ENCODE data around the gene RGS7BP. TPM values are rescaled to one million over a fixed set of nuclear protein-coding genes. Genes with fewer than 3 reads are reported as not detected.

Gene RGS7BP
- 10 to 100 TPM in 5 of 9 donors, 1 to 10 TPM in 4; 3.6 to 23.5 (median 11.1) TPM for total RNA-seq
- 1 to 10 TPM in 2 of 3 donors, under 1 TPM in 1; 0.54 to 6.7 (median 1.9) TPM for polyA plus RNA-seq
- long read RNA-seq, donor 1: 0 reads
- long read RNA-seq, donor 2, full-length matches to known transcripts: 1 of 1 reads
- long read RNA-seq, donor 2, partial matches to known transcripts: 0 of 1 reads
- long read RNA-seq, donor 2, other reads (novel, unspliced or antisense): 0 of 1 reads
- long read RNA-seq, donor 3: 0 reads
- long read RNA-seq, donor 4: 0 reads
- long read RNA-seq, donor 5, full-length matches to known transcripts: 2 of 4 reads
- long read RNA-seq, donor 5, partial matches to known transcripts: 0 of 4 reads
- long read RNA-seq, donor 5, other reads (novel, unspliced or antisense): 2 of 4 reads
- long read RNA-seq, donor 6, full-length matches to known transcripts: 1 of 6 reads
- long read RNA-seq, donor 6, partial matches to known transcripts: 1 of 6 reads
- long read RNA-seq, donor 6, other reads (novel, unspliced or antisense): 4 of 6 reads
- long read RNA-seq, donor 7: 0 reads
- long read RNA-seq, donor 8, full-length matches to known transcripts: 2 of 2 reads
- long read RNA-seq, donor 8, partial matches to known transcripts: 0 of 2 reads
- long read RNA-seq, donor 8, other reads (novel, unspliced or antisense): 0 of 2 reads
- long read RNA-seq, donor 9, full-length matches to known transcripts: 2 of 2 reads
- long read RNA-seq, donor 9, partial matches to known transcripts: 0 of 2 reads
- long read RNA-seq, donor 9, other reads (novel, unspliced or antisense): 0 of 2 reads
- long read RNA-seq, donor 10: 0 reads

GRCh38 chr5:64505769-64506566 lies at the start of gene RGS7BP:
Gene RGS7BP (plus strand): TSS chr5:64506015. CDS start chr5:64506625, 610 bp downstream.
- Histone ChIP-seq H3K4me3 (peak within 1 kb of the TSS in 3 of 4 donors; percentile 35 to 57 (median 46)), H3K36me3 (replicated peaks in 1 of 2) (no peaks in the 10 kb centered on the region), H3K9me3 (replicated peaks in 1 of 3) (no peaks in the 10 kb centered on the region), H3K27me3 (no peaks in the 10 kb centered on the region), H3K4me1 (replicated peaks in 1 of 2) (peaks cover 0 to 7% of the 10 kb centered on the region in 2 donors), H3K27ac (peak within 1 kb of the TSS in 2 of 5 donors; percentile 68 to 80)
- intact Hi-C loops (cut with DNase I): loop anchor here (10.0 kb wide), 2 partner anchors 99 to 109 kb away; no protein-coding TSS in a partner anchor
- 1 to 3% (median 2%) methylated on average over 20 to 53 of the region's 53 CpGs for WGBS, 4 donors
- peak; percentile 46 to 93 (median 58) for DNase-seq
- TF ChIP-seq POLR2A (IDR thresholded peaks at IDR 0.05): peak; percentile 41 to 60
- TF ChIP-seq, protein P1, sequence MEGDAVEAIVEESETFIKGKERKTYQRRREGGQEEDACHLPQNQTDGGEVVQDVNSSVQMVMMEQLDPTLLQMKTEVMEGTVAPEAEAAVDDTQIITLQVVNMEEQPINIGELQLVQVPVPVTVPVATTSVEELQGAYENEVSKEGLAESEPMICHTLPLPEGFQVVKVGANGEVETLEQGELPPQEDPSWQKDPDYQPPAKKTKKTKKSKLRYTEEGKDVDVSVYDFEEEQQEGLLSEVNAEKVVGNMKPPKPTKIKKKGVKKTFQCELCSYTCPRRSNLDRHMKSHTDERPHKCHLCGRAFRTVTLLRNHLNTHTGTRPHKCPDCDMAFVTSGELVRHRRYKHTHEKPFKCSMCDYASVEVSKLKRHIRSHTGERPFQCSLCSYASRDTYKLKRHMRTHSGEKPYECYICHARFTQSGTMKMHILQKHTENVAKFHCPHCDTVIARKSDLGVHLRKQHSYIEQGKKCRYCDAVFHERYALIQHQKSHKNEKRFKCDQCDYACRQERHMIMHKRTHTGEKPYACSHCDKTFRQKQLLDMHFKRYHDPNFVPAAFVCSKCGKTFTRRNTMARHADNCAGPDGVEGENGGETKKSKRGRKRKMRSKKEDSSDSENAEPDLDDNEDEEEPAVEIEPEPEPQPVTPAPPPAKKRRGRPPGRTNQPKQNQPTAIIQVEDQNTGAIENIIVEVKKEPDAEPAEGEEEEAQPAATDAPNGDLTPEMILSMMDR (IDR thresholded peaks at IDR 0.05): peak in 2 of 6 experiments; percentile 6 to 31

DNA sequence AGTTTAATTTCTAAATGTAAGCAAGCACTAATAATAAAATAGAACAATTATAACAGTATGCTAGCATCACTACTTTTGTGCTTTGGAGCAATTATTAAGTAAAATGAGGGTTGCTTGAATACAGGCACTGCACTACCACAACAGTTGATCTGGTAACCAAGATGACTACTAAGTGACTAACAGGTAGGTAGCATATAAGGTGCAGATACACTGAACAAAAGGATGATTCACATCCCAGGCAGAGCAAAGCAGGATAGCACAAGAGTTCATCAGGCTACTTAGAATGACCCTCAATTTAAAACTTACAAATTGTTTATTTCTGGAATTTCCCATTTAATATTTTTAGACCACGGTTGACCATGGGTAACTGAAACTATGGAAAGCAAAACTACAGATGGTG lies 48.0 kb upstream of the RGS7BP start:
- H3K27ac ChIP-seq: no peak overlapping the region
- DNase-seq: no peak
- TF ChIP-seq POLR2A (IDR thresholded peaks at IDR 0.05): no peak
- TF ChIP-seq, protein P1 (IDR thresholded peaks at IDR 0.05): no peak
- peaks cover 0 to 3% (median 0%) of the 10 kb centered on the region in 3 donors for H3K9me3 ChIP-seq (replicated peaks in 1 of 3)
- 75 to 90% (median 81%) methylated on average over 1 of the region's 1 CpG for WGBS, 4 donors
- H3K4me1 ChIP-seq (replicated peaks in 1 of 2): no peaks in the 10 kb centered on the region
- no peaks in the 10 kb centered on the region for H3K27me3 ChIP-seq
- H3K4me3 ChIP-seq: no peak overlapping the region
- intact Hi-C loops (cut with DNase I): no loop called here
- no peaks in the 10 kb centered on the region for H3K36me3 ChIP-seq (replicated peaks in 1 of 2)

DNA sequence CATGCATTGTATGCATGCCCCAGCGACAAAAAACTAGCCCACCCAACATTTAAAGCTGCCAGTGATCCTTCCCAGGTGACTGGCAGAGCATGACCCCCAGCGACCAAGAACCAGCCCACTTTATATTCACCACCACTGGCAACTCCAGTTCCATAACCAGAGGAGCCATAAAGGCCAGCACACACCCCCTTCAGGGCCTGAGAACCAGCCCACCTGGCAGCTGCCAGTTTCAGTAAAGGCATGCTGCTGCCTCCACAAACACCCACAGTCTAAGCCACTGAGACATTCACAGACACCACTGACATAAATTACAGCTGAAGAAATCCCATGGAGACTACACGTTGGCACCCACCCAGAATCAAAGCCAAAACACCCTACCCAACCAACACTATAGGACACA lies 46.9 kb upstream of the RGS7BP start:
- intact Hi-C loops (cut with DNase I): no loop called here
- no peak overlapping the region for H3K4me3 ChIP-seq
- H3K4me1 ChIP-seq (replicated peaks in 1 of 2): no peaks in the 10 kb centered on the region
- H3K27ac ChIP-seq: no peak overlapping the region
- no peaks in the 10 kb centered on the region for H3K27me3 ChIP-seq
- 60 to 75% (median 68%) methylated on average over 2 to 3 of the region's 3 CpGs for WGBS, 4 donors
- DNase-seq: no peak
- TF ChIP-seq POLR2A (IDR thresholded peaks at IDR 0.05): no peak
- TF ChIP-seq, protein P1 (IDR thresholded peaks at IDR 0.05): no peak
- H3K9me3 ChIP-seq (replicated peaks in 1 of 3): peaks cover 0 to 7% (median 0%) of the 10 kb centered on the region in 3 donors
- no peaks in the 10 kb centered on the region for H3K36me3 ChIP-seq (replicated peaks in 1 of 2)
